Osteocyte (in vitro differentiated cells): Measurements from ENCODE around the gene RAI14. TPM values are rescaled to one million over a fixed set of nuclear protein-coding genes. Genes with fewer than 3 reads are reported as not detected.

Experiments used
- DNase-seq: peaks from one replicate; pipeline ENCODE4 v3.0.0; 2021; ENCODE audit warnings: mixed read lengths; ENCODE audit not compliant: unreplicated experiment; ENCODE audit errors: extremely low spot score
- H3K27ac Mint-ChIP-seq: one replicate; pipeline ENCODE4 v1.8.0; 2021; ENCODE audit warnings: mild to moderate bottlenecking, mixed read lengths; ENCODE audit not compliant: unreplicated experiment
- H3K27me3 Mint-ChIP-seq: one replicate; pipeline ENCODE4 v1.8.0; 2021; ENCODE audit warnings: mixed read lengths; ENCODE audit not compliant: unreplicated experiment
- H3K36me3 Mint-ChIP-seq: one replicate; pipeline ENCODE4 v1.8.0; 2021; ENCODE audit warnings: mixed read lengths; ENCODE audit not compliant: unreplicated experiment
- H3K4me1 Mint-ChIP-seq: one replicate; pipeline ENCODE4 v1.8.0; 2021; ENCODE audit warnings: mixed read lengths; ENCODE audit not compliant: unreplicated experiment
- H3K4me3 Mint-ChIP-seq: one replicate; pipeline ENCODE4 v1.8.0; 2021; ENCODE audit warnings: mild to moderate bottlenecking, moderate library complexity, mixed read lengths; ENCODE audit not compliant: unreplicated experiment
- H3K9me3 Mint-ChIP-seq: one replicate; pipeline ENCODE4 v1.8.0; 2021; ENCODE audit warnings: mixed read lengths; ENCODE audit not compliant: unreplicated experiment
- long read RNA-seq: library from polyadenylated mRNA; unstranded; transcript quantifications from one replicate; pipeline ENCODE4 v2.0.0, GENCODE V29; 2021
- total RNA-seq: library from RNA; stranded (reverse); gene quantifications from 2 replicates; pipeline ENCODE4 v1.2.1, GENCODE V29; 2021
- TF ChIP-seq, protein P1 (sequence below): fragments of 200-600 bp; sonication (generic); IDR thresholded peaks from 2 replicates; pipeline ENCODE4 v1.5.0; 2021; ENCODE audit warnings: antibody characterized with exemption, mild to moderate bottlenecking, moderate library complexity

RAI14 gene
- 130 and 138 TPM in 2 replicates for total RNA-seq
- long read RNA-seq, transcript RAI14-220 (17 exons, 2,941 nt), result major isoform, 27 of 263 reads
- long read RNA-seq, partial matches to known transcripts, result 203 of 263 reads
- long read RNA-seq, other reads (novel, unspliced or antisense), result 33 of 263 reads

DNA sequence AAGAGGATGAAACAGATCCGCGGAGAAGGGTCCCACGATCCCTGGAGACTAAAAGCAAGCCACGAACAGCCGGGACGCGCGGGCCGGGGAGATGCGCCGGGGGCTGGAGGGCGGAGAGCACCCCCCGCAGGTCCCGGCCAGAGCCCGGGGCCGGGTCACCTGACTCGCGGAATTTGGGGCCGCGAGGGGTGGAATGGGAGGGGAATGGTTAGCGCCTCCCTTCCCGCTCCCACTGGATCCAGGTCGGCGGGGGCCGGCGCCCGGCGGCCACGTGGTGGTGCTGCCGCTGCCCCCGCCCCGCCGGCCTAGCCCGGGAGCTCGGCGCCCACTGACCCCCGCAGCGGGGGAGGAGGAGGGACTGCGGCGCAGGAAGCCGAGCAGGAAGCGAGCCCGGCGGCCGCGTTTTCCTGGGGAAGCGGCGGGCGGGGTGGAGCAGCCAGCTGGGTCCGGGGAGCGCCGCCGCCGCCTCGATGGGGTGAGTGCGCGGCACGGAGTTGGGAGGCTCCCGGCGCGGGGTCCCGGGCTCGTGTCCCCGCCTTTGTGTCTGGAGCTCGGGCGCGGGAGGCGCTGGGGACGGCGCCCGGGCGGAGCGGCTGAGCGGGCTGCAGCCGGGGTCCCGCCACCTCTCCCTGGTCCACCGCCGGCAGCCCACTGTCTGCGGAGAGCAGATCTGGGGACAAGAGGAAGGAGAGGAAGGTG, at the start of gene RAI14:
TSS of gene RAI14 (plus strand) at position 328 of the 699 bp plus-strand sequence. CDS start 30,592 bp downstream, outside the sequence.
- Mint-ChIP-seq H3K27me3 (no peaks in the 10 kb centered on the region), H3K9me3 (no peaks in the 10 kb centered on the region), H3K4me1 (peaks cover 49% of the 10 kb centered on the region), H3K4me3 (peak within 1 kb of the TSS; percentile 89), H3K27ac (peak within 1 kb of the TSS; percentile 89), H3K36me3 (peaks cover 2% of the 10 kb centered on the region)
- TF ChIP-seq, protein P1, sequence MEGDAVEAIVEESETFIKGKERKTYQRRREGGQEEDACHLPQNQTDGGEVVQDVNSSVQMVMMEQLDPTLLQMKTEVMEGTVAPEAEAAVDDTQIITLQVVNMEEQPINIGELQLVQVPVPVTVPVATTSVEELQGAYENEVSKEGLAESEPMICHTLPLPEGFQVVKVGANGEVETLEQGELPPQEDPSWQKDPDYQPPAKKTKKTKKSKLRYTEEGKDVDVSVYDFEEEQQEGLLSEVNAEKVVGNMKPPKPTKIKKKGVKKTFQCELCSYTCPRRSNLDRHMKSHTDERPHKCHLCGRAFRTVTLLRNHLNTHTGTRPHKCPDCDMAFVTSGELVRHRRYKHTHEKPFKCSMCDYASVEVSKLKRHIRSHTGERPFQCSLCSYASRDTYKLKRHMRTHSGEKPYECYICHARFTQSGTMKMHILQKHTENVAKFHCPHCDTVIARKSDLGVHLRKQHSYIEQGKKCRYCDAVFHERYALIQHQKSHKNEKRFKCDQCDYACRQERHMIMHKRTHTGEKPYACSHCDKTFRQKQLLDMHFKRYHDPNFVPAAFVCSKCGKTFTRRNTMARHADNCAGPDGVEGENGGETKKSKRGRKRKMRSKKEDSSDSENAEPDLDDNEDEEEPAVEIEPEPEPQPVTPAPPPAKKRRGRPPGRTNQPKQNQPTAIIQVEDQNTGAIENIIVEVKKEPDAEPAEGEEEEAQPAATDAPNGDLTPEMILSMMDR, result no peak
- DNase-seq, result peak; percentile 91

DNA sequence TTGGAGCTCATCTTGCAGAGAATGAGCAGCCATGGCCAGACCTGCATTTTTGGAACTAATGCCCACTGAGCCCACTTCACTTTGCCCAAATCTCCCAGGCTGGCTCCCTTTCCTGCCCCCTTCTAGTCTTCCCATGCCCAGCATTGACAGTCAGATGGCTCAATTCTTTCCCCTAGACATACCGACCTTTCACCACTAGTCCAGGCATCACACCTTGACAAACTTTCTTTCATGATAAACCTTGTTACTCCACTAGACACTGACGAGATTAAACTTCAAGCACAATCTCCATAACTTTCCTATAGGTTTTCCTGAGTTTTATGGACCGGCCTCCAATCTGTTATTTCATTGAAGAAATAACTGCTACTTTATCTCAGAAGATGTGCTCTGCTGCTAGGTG, 47.8 kb upstream of the RAI14 start:
- H3K36me3 Mint-ChIP-seq, result no peaks in the 10 kb centered on the region
- no peak for DNase-seq
- peaks cover 39% of the 10 kb centered on the region for H3K4me1 Mint-ChIP-seq
- no peaks in the 10 kb centered on the region for H3K9me3 Mint-ChIP-seq
- H3K27me3 Mint-ChIP-seq, result no peaks in the 10 kb centered on the region
- no peak overlapping the region for H3K4me3 Mint-ChIP-seq
- peak overlapping the region; percentile 87 for H3K27ac Mint-ChIP-seq
- TF ChIP-seq, protein P1, result no peak

DNA sequence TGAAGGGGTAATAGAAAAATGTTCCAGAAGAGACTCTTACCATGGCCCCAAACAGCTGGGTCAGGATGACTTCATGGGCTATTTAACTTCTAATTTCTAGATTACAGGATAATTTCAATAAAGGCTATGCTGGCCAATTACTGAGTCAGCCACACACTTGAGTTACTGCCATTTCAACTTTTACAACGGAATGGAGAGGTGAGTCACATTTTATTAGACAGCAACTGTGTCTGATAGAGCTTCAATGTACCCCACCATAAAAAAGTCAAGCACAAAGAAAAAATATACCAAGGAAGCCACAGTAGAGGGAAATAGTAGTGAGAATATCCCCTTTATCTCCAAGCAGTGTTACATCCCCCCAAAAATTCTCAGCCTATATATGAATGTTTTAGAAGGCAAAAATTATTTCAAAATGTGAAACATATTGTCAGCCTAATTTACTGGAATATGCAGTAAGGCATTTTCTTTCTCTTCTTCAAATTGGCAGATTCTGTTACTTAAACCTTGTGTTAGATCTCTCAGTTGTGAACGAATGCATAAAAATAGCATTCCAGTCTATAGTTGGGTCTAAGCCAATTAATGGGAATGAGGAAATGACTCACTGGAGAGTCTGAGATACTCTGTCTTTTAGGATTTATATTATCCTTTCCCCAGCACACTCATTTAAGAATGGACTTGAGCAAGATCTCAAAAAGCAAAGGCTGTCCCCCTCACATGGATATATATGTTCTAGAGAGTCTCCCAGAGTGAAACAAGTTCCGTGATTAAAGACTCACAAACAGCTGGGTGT, 47.1 kb upstream of the RAI14 start:
- Mint-ChIP-seq H3K4me1 (peaks cover 39% of the 10 kb centered on the region), H3K27ac (peak overlapping the region; percentile 87), H3K36me3 (no peaks in the 10 kb centered on the region), H3K4me3 (no peak overlapping the region), H3K27me3 (no peaks in the 10 kb centered on the region), H3K9me3 (no peaks in the 10 kb centered on the region)
- no peak for DNase-seq
- TF ChIP-seq, protein P1, result no peak

DNA sequence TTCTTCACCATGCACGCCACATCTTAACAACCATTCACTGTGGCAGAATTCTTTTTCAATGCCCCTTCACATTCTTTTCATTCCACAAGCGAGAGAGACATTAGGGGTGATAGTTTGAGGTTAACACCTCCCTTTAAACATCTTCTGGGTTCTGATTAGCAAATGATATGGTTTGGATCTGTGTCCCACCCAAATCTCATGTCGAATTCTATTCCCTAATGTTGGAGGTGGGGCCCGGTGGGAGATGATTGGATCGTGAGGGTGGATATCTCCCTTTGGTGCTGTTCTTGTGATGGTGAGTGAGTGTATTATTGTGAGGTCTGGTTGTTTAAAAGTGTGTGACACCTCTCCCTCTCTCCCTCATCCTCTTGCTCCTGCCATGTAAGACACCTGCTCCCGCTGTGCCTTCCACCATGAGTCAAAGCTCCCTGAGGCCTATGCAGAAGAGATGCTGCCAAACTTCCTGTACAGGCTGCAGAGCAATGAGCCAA, 46.1 kb upstream of the RAI14 start:
- TF ChIP-seq, protein P1, result no peak
- H3K27ac Mint-ChIP-seq, result peak overlapping the region; percentile 87
- H3K36me3 Mint-ChIP-seq, result no peaks in the 10 kb centered on the region
- H3K4me1 Mint-ChIP-seq, result peaks cover 39% of the 10 kb centered on the region
- H3K9me3 Mint-ChIP-seq, result no peaks in the 10 kb centered on the region
- no peak for DNase-seq
- H3K27me3 Mint-ChIP-seq, result no peaks in the 10 kb centered on the region
- no peak overlapping the region for H3K4me3 Mint-ChIP-seq

DNA sequence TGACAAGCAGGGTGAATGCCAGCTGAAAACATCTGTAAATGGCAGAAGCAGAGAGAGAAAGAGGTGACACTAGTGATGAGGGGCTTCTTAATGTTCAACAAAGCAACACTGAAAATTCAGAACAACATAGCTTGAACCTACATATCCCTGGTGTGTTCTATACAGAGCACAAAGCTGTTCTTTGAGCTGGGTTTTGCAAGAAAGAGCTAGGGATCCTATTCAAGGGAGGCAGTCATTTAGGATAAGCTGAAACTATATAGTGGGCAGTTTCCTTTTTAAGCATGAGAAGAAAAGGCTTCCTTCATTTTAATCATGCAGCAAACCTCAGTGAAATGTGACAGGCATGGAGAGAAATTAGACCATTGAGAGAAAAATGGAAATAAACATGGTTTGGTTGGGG, 45.6 kb upstream of the RAI14 start:
- no peak for DNase-seq
- no peaks in the 10 kb centered on the region for H3K36me3 Mint-ChIP-seq
- peak overlapping the region; percentile 87 for H3K27ac Mint-ChIP-seq
- no peaks in the 10 kb centered on the region for H3K9me3 Mint-ChIP-seq
- H3K4me3 Mint-ChIP-seq, result peak overlapping the region; percentile 55
- TF ChIP-seq, protein P1, result no peak
- no peaks in the 10 kb centered on the region for H3K27me3 Mint-ChIP-seq
- peaks cover 39% of the 10 kb centered on the region for H3K4me1 Mint-ChIP-seq
